Hepatic stellate cell (primary cell): ENCODE measurements around the gene IMPDH1.

ENCODE experiments used
- DNase-seq: peaks from one replicate; pipeline ENCODE4 v3.0.0; 2011; ENCODE audit warnings: low spot score

The IMPDH1 gene

DNA sequence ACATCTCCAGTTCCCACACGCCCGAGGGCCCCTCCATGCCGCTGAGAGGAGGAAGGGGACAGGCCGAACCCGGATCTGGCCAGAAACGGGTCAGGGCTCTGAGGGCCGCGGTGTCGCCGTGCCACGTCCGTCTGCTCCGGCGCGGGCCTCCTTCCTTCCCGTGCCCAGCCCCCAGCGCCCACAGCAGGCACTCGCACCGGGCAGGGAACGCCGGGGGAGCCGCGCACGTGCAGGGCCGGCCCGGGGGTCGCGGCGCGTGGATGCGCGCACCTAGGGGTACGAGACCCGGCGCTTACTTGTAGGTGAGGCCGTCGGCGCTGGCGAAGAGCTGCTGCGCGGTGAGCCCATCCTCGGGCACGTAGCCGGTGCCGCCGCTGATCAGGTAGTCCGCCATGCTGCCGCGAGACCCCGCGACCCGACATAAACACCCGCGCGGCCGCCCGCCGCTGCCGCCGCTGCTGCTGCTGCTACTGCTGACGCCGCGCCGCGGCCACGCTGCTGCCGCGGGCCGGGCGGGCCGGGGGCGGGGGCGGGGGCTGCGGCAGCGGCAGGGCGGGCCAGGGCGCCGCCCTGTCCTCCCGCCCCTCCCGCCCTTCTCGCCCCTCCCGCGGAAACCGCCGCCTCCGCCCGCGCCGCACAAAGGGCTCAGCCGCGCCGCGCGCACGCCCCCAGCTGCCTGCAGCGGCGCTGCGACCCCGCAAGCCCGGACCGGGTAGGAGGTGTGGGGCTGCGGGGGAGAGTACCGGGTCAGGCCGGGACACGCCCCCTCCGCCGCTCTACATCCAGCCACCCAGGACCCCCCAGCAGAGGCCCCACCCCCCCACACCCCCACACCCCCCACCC, 4.1 kb downstream of the IMPDH1 start:
- DNase-seq, result peak; percentile 69

DNA sequence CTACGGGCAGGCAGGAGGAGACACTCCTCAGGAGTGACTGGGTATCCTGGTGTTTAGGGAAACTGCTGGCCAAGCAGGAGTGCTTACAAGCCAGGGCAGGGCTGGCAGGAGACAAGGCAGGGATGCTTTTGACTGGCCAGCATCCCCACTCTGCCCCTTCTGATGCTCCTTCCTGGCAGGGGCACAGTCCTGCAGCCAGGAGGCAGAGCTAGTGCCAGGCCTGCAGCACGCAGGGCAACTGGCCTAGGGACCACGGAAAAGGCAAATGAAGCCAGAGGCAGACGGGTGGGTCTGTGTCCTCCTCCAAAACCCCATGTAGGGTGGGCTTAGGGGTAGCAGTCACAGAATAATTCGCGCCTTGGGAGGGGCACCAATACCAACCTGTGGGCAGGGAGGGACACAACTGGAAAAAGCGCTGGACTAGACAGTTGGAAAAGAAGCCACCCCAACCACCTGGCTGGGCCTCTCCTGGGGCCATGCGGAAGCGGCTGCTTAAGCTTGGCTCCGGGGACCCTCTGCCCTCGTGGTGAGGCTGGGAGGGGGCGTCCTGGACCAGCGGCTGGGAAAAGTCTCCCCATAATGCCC, 4.8 kb downstream of the IMPDH1 start:
- no peak for DNase-seq

DNA sequence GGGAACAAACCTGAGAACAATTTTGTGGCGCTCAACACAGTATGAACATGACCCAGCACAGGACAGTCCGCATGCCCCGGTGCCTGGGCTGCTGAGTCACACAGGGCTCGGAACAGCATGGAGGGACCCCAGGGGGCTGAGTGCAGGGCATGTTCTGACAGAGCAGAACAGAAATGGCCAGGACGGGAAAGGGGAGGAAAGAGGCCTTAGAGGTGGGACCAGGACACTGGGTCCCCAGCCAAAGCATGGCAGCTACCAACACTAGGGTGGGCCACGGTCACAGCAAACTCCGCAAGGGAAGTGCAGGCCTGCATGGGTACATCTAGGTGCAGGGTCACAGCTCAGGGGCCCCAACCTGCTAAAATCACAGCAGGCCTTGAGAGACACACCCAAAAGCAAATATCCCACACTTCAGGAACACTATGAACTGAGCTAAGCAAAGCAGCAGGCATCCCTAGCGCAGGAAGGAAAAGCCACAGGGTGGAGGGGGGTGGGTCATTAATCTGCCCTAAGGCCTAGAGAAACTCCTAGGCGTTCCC, 5.6 kb downstream of the IMPDH1 start:
- DNase-seq, result no peak

DNA sequence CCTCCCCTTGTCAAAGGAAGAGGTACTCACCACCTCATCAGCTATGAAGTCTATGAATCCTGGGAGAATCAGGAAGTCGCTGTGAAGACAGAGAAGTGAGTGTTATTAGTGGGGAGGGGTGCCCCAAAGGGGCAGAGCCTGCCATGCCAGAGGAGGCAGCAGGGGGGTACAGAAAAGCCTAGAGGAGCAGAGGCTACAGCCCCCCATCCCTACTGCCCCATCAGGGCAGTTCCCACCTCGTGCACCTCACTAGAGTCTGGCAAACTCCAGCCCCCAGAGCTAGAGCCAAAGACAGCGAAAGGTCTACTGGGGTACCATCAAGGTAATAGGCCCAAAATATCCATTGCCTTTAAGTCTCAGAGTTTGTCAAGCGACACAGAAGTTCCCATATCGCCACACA, 6.1 kb downstream of the IMPDH1 start:
- no peak for DNase-seq

DNA sequence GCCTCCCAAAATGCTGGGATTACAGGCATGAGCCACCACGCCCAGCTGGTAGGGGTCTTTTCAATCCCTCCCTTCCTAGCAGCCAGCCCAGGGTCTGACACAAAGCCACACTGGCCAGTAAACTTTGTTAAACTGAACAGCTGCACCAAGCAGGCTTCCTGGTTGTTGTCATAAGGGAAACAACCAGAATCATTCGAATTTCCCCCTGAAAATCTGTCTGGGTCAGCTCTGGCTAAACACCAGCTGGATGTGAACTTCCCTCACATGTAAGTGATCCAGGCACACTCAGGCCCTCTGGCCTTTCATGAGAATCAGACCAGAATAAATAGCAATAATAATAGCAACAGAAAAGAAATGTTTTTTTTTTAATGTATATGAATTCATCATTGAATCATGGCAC, 7.4 kb downstream of the IMPDH1 start:
- no peak for DNase-seq

DNA sequence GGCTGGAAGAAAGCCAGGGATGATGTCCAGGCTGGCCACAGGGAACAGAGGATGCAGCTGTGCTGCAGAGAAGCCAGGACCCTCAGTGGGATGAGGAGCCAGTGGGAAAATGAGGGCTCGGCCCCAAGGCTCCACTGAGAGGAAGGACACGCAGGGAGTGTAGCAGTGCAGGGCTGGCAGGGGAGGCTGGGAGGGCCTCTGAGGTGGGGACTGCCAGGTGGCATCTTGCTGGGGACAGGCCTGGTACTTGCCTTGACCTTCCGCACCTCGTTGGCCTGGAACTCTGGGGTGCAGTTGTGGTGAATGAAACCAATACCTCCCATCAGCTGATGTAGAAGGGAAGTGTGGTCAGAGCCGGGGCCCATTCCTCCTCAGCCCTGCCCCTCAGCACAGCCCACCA, 9.2 kb downstream of the IMPDH1 start:
- DNase-seq, result no peak

DNA sequence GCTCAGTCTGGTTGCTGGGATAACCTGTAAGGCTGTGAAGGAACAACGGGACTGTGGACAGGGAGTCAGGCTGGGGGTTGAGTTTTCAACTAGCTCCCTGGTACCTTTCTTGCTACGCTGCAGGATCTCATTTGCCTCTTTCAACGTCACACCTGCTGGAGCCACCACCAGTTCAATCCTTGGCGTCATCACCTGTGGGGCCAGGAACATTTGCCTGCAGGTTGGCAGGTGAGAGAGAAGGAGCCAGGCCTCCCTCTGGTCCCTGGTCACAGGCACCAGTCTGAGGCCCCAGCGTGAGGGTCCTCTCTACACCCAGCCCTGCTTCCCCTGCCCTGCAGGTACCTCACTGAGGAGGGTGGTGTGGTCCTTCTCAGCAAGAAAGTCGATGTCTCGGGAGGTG, 9.8 kb downstream of the IMPDH1 start:
- DNase-seq, result no peak

DNA sequence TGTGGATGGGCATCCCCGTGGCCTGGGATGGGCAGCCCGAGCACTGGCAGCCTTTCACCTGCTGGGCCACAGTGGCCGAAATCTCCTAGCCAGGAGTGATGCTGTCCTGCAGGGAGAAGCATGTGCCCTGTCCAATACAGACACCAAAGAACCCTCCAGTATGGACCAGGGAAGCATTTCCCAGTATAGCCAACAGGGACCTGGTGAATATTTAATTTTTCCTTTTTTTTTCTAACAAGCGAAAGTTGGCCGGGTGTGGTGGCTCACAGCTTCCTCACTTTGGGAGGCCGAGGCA, 11.0 kb downstream of the IMPDH1 start:
- no peak for DNase-seq

DNA sequence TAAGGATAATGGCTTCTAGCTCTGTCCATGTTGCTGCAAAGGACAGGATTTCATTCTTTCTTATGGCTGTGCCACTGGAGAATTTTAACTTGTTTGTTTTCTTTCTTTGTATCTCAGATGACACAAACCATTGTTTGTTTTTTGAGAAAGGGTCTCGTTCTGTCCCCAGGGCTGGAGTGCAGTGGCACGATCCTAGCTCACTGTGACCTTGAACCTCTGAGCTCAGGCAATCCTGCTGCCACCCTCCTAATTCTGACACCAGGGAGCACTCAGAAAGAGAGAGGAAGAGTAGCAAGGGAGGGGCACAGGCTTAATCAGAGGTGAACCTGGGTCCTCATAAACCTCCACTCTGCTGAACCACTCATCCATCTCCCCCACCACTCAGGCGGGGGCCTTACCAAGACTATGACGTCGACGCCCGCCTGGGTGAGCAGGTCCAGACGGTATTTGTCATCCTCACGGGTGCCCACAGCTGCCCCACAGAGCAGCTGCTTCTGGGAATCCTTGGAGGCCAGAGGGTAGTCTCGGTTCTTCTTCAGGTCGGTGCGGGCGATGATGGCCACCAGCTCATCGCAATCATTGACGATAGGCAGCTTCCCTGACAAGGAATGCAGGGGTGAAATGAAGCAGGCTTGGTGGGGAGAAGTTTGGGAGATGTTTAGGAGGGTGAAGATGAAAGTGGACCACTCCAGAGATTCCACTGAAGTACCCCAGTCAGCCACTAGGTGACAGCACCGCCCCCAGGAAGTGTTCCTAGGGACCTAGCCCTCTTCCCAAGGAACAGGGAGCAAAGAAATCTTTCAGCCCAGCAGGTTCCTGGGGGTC, 11.6 kb downstream of the IMPDH1 start:
- peak; percentile 78 for DNase-seq

DNA sequence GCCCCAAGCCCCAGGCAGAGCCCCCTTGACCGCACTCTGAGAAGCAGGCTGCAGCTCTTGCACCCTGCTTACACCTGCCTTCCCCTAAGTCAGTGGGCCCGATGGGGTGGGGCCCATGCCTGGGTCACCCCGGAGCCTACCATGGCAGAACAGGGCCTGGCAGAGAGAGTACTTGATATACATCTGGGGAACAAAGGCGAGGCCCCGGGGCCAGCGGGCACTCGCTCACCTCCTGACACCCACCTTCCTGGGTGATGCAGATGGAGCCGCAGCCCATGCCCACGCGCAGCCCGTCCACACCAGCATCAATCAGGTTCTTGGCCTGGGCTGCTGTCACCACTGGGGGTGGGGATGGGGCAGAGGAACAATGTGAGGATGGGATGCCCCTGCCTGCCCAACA, 13.4 kb downstream of the IMPDH1 start:
- no peak for DNase-seq

DNA sequence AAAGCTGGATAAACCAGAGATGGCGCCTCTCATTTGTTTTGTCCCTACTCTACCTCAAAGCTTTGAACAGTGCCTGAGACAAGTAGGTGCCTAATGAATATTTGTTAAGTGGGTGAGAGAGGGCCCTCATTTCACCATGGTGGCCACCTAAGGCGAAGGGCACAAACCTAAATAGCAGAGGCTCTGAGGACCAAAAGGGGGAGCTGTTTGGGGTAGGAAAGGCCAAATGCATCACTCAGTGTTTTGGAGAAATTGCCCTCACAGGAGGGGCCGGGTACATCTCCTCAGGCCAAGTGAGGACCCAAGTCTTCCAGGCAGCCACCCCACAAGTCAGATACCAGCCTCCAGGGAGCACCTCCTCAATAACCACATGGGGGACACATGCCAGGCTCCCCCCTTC, 14.0 kb downstream of the IMPDH1 start:
- no peak for DNase-seq

DNA sequence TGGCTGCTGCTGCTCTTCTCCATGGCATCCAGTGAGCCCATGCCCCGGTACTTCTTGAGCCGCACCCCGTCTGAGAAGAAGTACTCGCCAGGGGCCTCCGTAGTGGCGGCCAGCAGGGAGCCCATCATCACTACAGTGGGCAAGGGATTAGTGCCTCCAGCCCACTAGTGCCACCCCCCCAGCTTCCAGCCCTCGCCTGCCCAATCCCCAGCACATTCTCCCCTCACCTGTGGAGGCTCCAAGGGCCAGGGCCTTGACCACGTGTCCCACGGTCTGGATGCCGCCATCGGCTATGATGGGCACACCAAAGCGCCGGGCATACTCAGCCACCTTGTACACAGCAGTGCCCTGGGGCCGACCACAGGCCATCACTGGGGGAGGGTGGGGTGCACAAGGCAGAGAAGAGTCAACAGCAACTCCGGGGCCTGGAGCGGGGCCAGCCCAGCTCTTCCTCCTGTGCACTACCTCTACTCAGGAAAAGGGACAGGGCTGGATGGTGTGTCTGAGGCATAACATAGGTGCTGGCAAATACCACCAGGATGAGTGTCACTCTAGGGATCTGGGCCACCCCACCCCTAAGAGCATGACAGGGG, 14.8 kb downstream of the IMPDH1 start:
- DNase-seq, result no peak

DNA sequence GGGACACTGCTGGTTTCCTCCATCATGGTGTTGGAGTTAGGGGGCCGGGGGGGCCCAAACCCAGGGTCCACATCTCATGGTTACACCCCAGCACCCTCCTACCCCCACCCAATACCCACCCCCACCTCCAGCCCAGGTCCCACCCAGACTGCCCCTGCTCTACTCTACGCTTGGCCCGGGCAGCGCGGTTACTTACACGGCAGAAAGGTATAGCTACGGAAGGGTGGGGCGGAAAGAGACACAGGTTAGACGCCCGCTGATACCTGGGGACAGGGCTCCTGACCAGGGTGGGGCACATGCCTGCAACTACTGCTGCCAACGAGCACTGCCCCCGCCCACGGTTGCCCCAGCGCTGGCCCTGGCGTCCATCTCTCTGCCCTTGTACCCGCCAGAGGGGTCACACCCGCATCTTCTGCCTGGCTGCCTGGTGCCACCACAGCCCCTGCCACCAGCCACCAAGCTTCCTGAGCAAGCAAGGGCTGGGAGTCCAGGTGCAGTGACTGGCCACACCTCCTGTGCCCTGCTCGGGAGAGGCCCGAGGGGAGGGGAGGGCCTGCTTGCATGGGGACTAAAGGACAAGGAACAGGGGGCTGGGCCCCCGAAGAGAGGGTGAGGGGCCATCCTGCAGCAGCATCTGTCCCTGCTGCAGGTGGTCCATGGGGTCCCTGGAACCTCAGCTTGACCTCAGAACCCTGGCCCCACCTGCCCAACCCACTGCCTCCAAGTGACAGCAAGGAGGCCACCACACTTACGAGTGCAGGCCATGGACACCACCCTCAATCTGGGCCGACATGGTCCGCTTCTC, 16.1 kb downstream of the IMPDH1 start:
- no peak for DNase-seq

DNA sequence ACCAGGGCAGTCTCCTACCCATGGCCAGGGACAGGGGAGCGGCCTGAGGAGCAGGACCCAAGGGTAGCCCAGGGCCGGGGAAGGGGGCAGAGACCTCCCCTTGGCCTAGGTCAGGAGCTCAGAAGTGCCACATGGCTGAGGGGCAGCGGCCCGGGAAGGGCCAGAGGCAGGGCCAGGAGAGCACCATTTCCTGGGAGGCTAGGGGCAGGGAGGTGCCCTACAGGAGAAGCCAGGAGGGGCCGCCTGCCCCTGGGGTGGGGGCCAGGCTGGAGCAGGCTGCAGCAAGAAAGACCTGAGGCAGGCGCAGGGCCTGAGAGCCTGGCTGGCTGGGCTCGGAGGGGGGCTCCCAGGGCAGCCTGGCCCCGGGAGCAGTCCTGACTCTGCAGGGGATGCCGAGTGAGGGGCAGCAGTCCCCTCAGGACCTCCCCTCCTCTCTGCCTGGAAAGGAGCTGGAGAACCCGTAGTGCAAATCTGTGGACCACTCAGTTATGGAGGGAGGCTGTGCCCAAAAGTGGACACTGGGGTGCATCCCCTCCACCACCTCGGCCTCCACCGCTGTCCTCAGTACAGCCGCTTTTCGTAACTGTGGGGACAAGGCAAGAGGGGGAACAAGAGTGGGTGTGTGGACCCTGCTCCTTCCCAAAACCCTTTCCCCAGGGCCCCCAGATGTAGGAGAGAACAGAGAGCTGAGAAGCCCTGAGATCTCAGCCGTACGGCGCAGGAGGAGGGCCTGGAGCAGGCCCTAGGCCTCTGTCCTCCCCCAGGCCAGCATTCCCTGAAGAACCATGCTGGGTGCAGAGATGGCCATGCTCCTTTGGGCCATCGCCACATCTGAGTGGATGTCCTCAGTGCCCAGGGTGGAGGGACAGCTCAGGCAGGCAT, 17.1 kb downstream of the IMPDH1 start:
- no peak for DNase-seq

DNA sequence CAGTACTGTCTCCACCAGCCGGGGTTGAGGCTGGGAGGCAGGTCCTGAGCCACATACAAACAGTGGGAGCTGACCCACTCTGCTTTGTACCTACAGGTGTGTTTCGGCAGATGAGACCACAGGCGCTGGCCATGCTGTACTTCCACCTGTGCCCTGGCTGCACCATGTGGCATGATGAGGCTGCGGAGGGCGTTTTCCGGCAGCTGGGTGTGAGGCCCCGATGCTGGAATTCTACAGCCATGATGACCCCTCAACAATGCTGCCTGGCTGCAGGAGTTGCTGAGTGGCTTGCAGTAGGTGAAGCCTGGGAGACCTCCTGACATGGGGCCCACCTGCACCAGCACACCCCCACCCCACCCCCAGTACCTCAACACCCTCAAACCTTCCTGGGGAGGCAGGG, 18.0 kb downstream of the IMPDH1 start:
- DNase-seq, result no peak

DNA sequence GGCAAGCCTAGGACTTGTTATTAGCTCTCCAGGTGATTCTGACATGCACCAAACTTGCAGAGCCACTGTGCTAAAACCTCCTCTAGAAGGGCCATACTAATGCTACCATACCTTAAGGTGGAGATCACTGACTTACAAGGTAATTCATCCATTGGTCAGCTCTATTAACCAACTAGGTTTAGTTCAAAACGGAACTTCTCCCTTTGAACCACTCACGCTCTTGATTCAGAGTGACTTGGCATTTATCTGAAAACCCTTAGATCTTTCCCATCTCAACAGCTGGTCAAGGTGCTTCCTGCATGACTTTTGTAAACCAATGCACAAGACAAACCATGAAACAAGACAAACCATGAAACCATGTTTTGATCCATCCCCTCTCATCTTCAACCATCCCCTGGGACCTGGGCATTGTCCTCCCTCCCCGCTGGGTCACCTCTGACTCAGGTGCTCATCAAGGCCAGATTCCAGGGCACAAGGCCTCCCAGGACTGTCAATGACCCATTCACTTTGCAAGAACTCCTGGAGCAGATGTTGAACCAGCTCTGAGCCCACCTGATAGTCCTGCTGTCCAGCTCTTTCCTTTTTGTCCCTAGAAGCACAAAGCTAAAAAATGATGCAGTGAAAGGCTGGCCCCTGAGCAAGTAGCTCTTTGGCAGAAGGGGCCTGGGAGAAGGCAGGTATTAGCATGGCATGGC, 18.8 kb downstream of the IMPDH1 start:
- DNase-seq, result no peak

DNA sequence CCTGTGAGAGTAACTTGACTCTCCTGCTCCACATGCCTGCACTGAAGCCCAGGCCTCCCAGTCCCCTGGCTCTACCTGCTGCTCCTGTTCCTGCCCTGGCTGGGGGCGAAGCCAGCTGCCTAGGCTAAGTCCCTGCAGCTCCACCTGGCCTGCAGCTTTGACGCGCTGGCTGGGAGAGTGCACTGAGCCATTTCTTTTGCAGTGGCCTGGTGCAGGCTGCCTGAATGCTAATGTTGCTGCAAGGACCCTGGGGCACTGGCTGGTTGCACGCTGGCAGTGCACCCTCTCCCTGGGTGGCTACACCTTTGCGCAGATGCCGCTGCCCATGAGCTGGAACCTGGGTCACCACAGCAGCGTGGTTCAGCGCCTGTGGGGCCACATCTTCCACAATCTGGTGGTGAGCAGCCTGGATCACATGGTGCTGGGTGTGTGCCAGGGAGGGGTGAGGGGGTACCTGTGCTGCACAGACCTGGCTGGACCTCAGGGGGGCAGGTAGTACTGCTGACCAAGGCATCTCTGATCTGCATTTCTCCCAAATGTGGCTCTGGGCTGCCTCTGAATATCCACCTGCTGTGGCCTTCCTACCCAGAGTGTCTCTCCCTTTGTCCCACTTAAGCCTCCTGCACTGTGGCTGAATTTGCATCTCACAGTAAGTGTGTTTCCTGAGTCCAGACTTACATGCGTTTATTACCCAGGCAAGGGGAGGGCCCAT, 20.0 kb downstream of the IMPDH1 start:
- no peak for DNase-seq

DNA sequence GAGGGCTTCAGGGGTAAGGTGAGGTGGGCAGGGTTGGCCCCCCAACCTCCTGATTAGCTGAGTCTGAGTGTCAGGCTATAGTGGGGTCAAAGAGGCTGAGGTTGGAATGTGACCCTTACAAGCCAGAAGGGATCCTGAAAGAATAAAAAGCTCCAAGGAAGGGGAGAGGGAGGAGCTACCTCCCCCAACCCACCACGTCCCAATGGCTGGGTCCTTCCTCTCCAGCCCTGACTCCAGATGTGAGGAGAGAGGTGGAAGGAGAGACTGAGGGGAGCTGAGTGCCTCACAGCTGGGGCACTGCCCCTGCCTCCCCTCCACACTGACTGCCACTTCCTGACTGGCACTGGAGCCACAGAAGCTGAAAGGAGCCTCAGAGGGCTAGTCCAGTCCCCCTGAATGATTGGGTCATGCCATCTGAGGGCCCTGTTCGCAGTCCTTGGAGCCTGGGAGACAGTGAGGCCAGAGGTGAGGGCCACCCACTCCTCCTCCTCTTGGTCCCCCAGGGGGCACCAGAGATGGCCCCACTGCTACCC, 20.6 kb downstream of the IMPDH1 start:
- DNase-seq, result no peak

DNA sequence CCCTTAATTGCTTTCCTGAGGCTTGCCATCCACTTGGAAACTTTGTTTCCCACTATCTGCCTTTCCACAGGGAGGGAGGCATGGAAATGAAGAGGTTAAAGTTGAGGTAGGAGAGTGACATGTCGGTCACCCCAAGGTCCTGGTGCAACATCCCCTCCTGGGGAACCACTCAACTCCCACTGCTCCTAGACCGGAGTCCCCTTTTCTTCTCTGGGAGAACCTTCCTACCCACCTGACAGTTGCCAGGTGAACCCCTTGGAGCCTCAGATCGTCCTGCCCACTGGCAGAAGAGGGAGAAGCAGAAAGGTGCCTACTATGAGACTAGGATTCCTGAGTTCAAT, 21.7 kb downstream of the IMPDH1 start:
- no peak for DNase-seq
